ENCODE data around the gene ENTR1. TPM values are rescaled to one million over a fixed set of nuclear protein-coding genes. Genes with fewer than 3 reads are reported as not detected.

The ENTR1 gene
- total RNA-seq, 1 donor from 2014 or later, result 57.9 TPM

DNA sequence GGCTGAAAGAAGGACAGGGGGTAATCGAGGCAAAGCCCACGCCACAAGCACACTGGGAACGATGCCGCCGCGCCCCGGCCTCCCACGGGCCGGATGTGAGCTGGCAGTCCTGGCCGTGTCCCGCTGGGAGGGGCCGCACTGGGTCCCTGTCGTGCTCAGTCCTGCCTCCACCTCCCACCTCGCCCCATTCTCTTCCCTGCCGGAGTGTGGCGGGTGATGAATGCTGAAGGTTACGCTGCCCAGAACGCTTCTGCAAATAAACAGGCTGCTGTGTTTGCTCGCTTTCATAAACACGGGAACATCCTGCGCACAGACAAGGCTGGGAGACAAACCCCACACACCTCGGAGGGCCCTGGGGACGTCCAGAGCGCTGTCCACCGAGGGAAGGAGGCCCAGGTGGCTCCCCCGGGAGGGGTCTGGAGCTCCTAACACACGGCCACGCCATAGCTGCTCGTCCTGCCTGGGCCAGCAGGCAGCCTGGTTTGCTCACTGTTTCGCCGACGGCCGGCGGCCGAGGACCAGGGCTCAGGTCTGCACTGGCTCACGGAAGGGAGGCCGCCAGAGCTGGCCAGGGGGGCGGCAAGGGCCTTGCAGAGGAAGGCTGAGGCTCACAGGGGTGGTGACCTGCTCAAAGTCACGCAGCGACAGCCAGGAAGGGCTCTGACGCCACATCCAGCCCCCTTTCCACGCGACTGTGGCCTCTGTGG lies 49.2 kb downstream of the ENTR1 start:
- H3K4me1 Mint-ChIP-seq (ENCODE audit: unreplicated experiment), result peaks cover 2% of the 10 kb centered on the region
- H3K27me3 Mint-ChIP-seq (ENCODE audit: unreplicated experiment), result no peaks in the 10 kb centered on the region
- no peaks in the 10 kb centered on the region for H3K9me3 Mint-ChIP-seq (ENCODE audit: unreplicated experiment)
- no peak overlapping the region for H3K27ac Mint-ChIP-seq (ENCODE audit: unreplicated experiment)
- no peak overlapping the region for H3K4me3 Mint-ChIP-seq (ENCODE audit: unreplicated experiment)
- no peak for TF ChIP-seq CTCF (IDR thresholded peaks at IDR 0.05)
- H3K36me3 Mint-ChIP-seq (ENCODE audit: unreplicated experiment), result no peaks in the 10 kb centered on the region
- DNase-seq (ENCODE audit: extremely low spot score, unreplicated experiment), result no peak

DNA sequence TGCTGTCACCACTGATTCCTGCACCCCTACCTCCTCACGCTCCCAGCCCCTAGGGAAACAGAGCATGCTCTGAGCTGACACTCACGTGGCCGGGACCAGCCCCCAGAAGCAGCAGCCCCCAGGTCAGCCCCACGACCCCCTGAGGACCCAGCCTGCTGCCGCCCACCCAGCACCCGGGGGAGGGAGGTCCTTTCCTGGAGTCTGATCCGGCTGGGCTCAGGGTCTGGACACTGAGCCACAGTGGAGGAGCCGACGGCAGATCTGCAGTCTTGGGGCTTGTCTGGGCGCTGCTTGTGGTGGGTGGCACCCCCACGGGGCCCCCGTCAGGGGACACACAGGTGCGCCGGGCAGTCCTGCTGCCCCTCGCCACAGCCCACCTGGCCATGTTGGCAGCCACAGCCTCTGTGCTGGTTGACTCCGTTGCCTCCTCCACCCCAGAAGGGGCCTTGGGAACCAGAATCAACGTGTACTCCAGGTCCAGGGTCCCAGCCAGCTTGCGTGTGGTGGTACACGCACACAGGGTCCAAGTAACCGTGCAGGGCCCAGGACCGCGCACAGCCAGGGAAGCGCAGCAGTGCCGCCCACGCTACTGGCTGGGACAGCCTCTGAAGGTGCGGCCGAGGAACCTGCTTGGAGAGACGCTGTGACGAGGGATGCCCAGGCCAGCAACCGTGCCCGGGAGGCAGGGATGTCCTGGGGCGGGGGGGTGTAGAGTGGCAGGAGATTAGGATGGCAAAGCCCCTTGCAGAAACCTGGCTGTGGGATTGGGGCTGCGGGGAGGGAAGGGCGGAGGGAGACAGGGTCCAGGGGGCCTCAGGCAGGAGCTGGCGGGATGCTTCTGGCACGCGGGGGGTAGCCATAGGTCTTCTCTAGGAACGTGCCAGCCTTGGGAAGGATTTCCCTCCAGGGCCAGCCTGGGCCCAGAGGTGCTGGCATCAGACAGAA lies 50.4 kb downstream of the ENTR1 start:
- Mint-ChIP-seq H3K4me3 (ENCODE audit: unreplicated experiment) (no peak overlapping the region), H3K27ac (ENCODE audit: unreplicated experiment) (no peak overlapping the region), H3K36me3 (ENCODE audit: unreplicated experiment) (no peaks in the 10 kb centered on the region), H3K4me1 (ENCODE audit: unreplicated experiment) (peaks cover 2% of the 10 kb centered on the region), H3K9me3 (ENCODE audit: unreplicated experiment) (no peaks in the 10 kb centered on the region), H3K27me3 (ENCODE audit: unreplicated experiment) (no peaks in the 10 kb centered on the region)
- DNase-seq (ENCODE audit: extremely low spot score, unreplicated experiment), result no peak
- no peak for TF ChIP-seq CTCF (IDR thresholded peaks at IDR 0.05)

GRCh38 chr9:136358888-136359287 lies 51.5 kb downstream of the ENTR1 start:
- H3K27me3 Mint-ChIP-seq (ENCODE audit: unreplicated experiment), result no peaks in the 10 kb centered on the region
- H3K27ac Mint-ChIP-seq (ENCODE audit: unreplicated experiment), result no peak overlapping the region
- DNase-seq (ENCODE audit: extremely low spot score, unreplicated experiment), result no peak
- no peaks in the 10 kb centered on the region for H3K36me3 Mint-ChIP-seq (ENCODE audit: unreplicated experiment)
- no peak overlapping the region for H3K4me3 Mint-ChIP-seq (ENCODE audit: unreplicated experiment)
- no peak for TF ChIP-seq CTCF (IDR thresholded peaks at IDR 0.05)
- H3K9me3 Mint-ChIP-seq (ENCODE audit: unreplicated experiment), result no peaks in the 10 kb centered on the region
- peaks cover 11% of the 10 kb centered on the region for H3K4me1 Mint-ChIP-seq (ENCODE audit: unreplicated experiment)

GRCh38 chr9:136358016-136358415 lies 52.4 kb downstream of the ENTR1 start:
- Mint-ChIP-seq H3K9me3 (ENCODE audit: unreplicated experiment) (no peaks in the 10 kb centered on the region), H3K4me3 (ENCODE audit: unreplicated experiment) (no peak overlapping the region), H3K4me1 (ENCODE audit: unreplicated experiment) (peaks cover 11% of the 10 kb centered on the region), H3K27me3 (ENCODE audit: unreplicated experiment) (no peaks in the 10 kb centered on the region), H3K27ac (ENCODE audit: unreplicated experiment) (no peak overlapping the region), H3K36me3 (ENCODE audit: unreplicated experiment) (no peaks in the 10 kb centered on the region)
- TF ChIP-seq CTCF (IDR thresholded peaks at IDR 0.05), result no peak
- DNase-seq (ENCODE audit: extremely low spot score, unreplicated experiment), result no peak

- Mint-ChIP-seq H3K4me1 (ENCODE audit: unreplicated experiment) (peaks cover 9% of the 10 kb centered on the region), H3K9me3 (ENCODE audit: unreplicated experiment) (no peaks in the 10 kb centered on the region), H3K27me3 (ENCODE audit: unreplicated experiment) (no peaks in the 10 kb centered on the region), H3K36me3 (ENCODE audit: unreplicated experiment) (no peaks in the 10 kb centered on the region), H3K27ac (ENCODE audit: unreplicated experiment) (no peak overlapping the region), H3K4me3 (ENCODE audit: unreplicated experiment) (no peak overlapping the region)
- DNase-seq (ENCODE audit: extremely low spot score, unreplicated experiment), result no peak
- no peak for TF ChIP-seq CTCF (IDR thresholded peaks at IDR 0.05)
Measured at GRCh38 chr9:136357202-136357725, 53.1 kb downstream of the ENTR1 start.
